ENCODE data around the gene TNMD.

Gene TNMD

GRCh38 chrX:100584611-100585010, at the start of gene TNMD:
TSS of gene TNMD (plus strand) at chrX:100584936. CDS start at chrX:100585019, 83 bp downstream.
- no peak for DNase-seq (ENCODE audit: low spot score)

GRCh38 chrX:100565534-100565933, 19.2 kb upstream of the TNMD start:
- peak; percentile 0 for DNase-seq (ENCODE audit: low spot score)

GRCh38 chrX:100586747-100587146, 2.0 kb downstream of the TNMD start:
- no peak for DNase-seq (ENCODE audit: low spot score)

DNA sequence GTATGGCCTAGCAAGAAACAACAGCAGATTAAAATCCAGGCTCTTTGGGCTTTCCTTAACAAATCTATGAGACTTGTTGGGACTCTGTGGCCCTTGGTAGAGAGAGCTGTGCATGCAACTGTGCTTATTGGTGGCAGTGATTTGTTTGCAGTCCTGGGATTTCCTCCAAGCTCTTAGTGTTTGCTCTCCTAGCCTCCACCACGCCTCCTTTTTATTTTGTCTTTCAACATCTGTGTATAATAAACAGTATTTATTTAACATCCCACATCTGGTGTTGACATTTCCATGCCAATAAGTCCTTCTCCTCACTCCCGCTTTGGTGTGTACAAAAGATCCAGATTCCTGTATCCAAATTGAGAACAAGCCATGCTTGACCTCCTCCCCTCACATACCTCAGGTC, 3.1 kb downstream of the TNMD start:
- no peak for DNase-seq (ENCODE audit: low spot score)

DNA sequence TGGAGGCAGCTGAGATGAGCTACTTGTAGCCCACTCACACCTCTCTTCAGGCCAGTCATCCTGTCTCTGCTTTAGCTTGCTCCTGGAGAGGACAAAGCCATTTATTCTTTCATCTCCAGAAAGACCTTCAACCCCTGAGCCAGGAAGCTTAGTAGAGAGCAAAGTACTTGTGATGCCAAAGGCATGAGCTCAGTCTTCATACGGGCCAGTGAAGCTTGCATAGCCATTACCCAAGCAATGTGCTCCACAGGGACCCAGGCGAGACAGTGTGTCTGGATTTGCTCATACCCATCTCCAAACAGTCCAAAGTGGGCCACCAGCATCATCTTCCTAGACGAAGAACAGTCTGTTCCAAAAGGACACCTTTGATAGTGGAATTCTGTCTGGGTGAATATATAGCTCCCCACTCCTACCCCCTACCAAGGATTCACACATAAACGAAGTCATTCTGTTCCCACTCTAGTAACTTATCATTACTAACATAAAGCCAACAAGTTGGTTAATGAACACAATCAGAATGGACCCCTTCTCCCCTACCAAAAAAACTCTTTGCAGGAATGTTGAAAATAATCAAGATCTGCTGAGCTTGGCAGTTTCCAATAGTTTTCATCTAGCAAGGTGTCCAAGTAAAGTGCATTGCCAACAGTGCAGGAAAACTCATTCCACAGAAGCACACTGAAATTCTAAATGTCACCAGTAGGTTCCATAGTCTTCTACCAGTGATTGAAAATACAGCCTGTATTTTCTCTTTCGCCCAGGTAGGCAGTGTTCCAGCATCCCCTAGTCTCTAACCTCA, 6.7 kb downstream of the TNMD start:
- DNase-seq (ENCODE audit: low spot score) = no peak

DNA sequence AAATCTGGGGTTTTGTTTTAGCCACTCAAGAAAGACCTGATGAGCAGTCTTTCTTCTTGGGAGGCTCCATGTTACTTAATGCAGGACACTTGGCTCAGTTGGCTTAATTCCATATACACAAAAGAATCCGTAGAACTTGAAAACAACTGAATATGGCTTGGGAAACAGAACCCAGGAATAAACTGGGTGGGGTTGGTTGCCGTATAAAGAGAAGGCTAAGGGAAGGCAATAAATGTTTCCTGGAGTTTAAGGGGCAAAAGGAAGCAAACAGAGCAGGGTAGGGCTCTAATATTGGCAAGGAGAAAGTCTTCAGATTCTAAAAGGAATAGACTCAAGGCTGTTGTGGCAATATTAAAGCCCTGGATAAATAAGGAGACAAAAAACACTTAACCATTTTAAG, 8.4 kb downstream of the TNMD start:
- DNase-seq (ENCODE audit: low spot score) = no peak

DNA sequence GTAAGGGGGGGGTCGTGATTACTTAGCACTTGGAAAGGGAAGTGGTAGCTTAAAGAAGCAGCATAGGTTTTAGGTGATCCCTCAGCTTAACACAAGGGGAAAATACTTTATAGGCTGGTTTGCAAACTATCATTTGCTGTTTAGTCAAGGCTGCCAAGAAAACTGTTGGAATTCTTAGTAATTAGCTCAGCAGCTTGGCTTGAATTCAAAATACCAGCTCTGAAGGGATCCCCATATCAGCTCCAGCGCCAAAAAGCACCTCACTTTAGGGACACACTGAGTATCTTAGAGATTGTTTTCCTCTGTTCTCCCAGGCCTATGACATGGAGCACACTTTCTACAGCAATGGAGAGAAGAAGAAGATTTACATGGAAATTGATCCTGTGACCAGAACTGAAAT, 8.8 kb downstream of the TNMD start:
- no peak for DNase-seq (ENCODE audit: low spot score)

DNA sequence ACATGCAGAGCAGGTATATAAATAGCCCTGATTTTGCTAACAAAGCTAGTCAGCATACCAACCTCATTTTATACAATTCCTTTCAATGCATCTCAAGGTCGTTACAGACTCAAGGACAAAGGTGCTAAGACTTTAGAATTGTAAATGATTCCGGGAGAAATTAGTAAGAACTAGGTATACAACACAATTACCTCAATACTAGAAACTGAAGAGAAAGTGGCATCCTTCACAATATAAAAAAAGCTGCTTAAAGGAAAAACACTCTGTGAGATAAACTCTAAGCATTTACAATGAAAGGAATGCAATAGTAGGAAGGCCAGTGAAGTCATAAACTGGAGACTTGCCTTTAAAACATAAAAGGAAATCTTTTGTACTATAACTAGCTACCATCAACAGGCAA, 11.9 kb downstream of the TNMD start:
- DNase-seq (ENCODE audit: low spot score) = no peak

- DNase-seq (ENCODE audit: low spot score) = no peak
Measured at GRCh38 chrX:100599456-100599855, 14.7 kb downstream of the TNMD start.

DNA sequence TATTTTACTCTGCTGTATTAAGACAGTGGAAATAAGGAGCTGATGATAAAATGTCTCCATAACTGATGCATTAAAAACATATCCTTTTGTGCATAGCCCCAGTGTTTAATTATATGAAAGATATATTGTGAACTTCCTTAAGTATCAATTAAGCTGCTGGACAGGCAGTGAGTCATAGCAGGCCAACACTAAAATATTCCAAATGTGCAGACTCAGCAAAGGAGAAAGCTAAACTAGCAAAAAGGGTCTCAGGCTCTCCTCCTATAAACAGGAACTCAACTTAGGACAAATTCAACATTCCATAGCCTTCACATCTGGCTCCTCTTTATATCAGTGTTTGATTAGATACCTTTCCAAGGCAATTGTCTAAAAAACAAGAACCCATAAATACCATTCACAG, 15.6 kb downstream of the TNMD start:
- no peak for DNase-seq (ENCODE audit: low spot score)

DNA sequence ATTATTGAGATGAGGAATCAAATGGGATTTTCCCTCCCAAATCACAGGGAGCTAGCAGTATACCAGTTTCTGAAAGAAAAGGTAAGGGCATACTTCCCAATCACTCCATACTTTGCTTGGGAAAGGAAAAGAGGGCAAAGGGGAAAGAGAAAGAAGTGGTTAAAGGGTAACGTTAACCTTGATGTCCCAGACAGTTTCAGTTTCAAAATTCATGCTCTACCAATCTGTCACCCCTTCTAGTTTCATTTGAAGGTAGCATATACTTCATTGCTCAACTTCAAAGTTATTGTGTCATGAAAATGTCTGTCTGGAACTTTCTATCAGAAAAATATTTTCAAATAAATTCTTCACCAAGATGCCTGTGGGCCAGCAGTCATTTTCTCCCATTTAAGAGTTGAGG, 16.0 kb downstream of the TNMD start:
- no peak for DNase-seq (ENCODE audit: low spot score)

DNA sequence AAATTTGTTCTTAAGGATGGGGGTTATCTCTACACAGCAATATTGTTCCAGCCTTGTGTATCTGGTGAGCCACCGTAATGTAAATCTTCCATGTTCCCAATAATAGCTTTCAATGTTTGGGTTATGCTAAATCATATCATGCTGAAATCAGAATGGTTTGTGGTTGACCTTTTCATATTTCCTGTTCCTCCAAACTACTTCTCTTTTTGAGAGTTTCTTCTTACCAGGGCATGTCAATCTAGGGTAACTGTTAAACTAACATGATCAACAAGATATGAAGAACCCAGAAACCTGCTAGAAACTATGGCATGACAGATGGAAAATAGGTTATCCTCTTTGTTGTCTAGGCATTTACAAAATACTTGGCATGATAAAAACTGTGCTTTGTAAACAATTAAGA, 22.0 kb downstream of the TNMD start:
- no peak for DNase-seq (ENCODE audit: low spot score)

DNA sequence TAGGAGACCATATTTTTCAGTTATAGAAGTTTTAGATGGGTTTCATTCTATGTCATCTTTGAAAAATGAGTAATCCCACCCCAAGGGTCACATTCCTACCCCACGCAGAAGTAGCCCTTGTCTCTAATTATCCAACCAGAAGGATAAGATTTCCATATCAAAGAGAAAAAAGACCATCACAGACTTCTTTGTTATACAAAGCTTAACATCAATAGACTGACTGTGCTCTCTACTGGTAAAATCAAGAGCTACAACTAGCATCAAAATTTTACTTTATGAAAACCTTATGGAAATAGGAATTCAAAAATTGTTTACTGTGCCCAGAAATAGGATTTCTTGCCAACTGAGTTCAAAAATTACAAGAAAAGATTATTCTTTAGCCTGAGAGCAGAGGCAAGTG, 24.9 kb downstream of the TNMD start:
- DNase-seq (ENCODE audit: low spot score) = no peak

- no peak for DNase-seq (ENCODE audit: low spot score)
Measured at GRCh38 chrX:100611951-100612350, 27.2 kb downstream of the TNMD start.

DNA sequence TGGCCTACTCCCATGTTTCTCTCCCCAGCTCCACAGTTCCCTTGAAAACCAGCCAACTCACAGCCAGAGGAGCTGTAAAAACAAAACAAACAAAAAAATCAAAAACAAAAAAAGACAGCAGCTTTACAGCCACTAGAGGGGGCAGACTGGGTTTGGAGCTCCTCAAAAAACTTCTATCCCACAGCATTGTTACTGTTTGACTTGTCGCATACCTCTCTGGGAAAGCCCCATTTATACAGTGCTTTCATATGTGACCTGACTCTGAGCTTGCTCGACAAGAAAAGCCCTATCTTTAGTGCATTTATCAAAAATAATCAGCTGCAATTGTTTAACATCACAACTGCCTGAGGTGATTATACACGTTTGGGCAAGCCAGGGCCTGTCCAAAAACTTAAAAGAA, 30.3 kb downstream of the TNMD start:
- peak; percentile 24 for DNase-seq (ENCODE audit: low spot score)

DNA sequence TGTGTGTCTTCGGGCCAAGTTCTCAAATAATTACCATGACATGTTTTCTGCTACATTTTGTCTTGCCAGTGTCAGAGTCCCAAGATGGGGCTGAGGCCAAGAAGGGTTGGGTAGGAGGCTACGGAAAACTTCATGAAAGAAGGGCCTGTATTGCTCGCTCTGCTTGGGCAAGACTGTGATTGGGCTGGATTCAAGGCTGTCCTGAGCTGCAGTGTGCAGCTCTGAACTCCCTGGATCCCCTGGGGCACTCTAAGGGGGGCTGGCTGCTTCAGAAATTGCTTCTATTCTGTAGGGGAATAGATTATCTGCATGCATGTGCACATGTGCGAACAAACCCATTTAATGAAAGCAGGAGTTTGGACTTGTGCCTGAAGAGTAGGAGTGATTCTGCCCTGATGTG, 38.3 kb downstream of the TNMD start:
- no peak for DNase-seq (ENCODE audit: low spot score)

GRCh38 chrX:100625985-100626491, 41.3 kb downstream of the TNMD start:
- peak; percentile 9 for DNase-seq (ENCODE audit: low spot score)

DNA sequence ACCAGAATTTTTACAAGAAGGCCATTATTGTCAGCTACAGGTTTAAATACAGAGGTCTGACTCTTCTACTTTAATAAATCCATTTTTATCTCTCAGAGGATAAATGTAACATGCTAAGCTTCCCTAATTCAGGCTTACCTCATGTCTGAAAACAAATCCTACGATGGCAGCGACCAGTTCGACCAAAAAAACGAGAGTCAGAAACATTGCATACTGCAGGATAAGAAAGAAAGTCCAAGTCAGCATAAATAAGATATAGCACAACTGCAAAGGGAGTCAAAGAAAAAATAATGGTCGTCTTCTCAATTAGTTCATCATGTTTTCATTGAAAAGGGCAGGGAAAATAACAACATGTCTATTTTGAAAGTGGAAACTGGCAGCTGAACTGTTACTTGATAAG, 50.3 kb downstream of the TNMD start:
- no peak for DNase-seq (ENCODE audit: low spot score)

GRCh38 chrX:100635989-100636320, 51.2 kb downstream of the TNMD start:
- no peak for DNase-seq (ENCODE audit: low spot score)

DNA sequence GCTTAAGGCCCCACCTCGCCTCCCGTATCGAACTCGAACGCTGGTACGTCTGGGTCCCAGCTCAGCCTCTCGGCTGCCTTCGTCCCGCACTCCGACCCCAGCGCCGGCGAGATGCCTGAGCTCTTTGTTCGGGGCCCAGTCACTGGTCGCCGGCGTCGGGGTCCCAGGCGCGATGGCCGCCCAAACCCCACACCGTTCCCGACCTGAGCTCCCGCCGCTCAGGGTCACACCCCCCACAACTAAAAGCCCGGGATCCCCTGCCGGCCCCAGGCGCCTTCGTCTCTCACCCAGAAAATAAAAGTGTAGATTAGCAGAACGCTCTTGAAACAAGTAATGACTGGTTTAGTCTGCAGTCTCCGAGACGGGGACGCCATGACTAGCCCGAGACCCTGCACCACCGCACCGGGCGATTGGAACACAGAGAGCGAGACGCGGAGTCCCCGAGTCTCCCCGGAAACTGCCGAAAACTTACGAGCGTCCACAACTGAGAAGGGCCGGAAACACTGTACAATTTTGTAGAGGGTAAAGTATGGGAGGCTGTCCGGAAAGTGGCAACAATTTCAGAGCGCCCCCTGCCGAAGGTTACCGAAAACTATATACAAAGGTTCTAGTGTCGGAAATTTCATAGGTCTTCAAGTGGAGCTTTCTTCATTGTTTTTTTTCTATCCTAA, 51.7 kb downstream of the TNMD start, which contains the start of gene TSPAN6:
Gene TSPAN6 (minus strand): TSS at position 486 of the 671 bp plus-strand sequence. CDS start 112 bp downstream, at position 374.
- no peak for DNase-seq (ENCODE audit: low spot score)

- DNase-seq (ENCODE audit: low spot score) = no peak
Measured at GRCh38 chrX:100642290-100642689, 57.6 kb downstream of the TNMD start.

DNA sequence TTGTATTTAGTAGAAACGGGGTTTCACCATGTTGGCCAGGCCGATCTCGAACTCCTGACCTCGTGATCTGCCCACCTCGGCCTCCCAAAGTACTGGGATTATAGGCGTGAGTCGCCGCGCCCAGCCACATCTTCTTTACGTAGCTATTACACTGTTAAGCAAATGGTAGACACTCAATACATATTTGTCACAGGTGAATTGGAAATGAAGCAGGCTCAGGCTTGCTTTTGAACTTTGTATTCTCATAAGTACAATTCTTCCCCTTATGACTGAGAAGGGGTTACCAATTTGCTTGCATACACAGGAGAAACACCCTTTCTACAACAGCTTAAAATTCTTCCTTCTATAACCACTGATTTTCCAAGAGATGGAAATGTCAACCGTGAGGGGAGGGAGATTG, 58.5 kb downstream of the TNMD start:
- no peak for DNase-seq (ENCODE audit: low spot score)
